PC-9 (cell line): ENCODE results near the gene BAIAP2L1. TPM values are rescaled to one million over a fixed set of nuclear protein-coding genes. Genes with fewer than 3 reads are reported as not detected.

Experiments
- BruUV-seq: library from RNA; stranded (reverse); fragments of 400-500 nt; replicated peaks from 2 replicates; lab custom pipeline; 2021; lab: Mats Ljungman, UMichigan
- CTCF ChIA-PET: fragments of 300-600 bp; sonication (Branson Sonifier 250); formaldehyde crosslinking; loops from one replicate; lab custom pipeline; 2022; ENCODE audit warnings: antibody characterized with exemption; lab: Charles Lee
- POLR2A ChIA-PET: fragments of 300-600 bp; sonication (Branson Sonifier 250); formaldehyde crosslinking; loops from one replicate; lab custom pipeline; 2022; ENCODE audit warnings: antibody characterized with exemption; ENCODE audit not compliant: unreplicated experiment; lab: Charles Lee
- DNase-seq, 2 experiments: peaks; one replicate each; pipeline versions ENCODE4 v3.0.0 to v3.0.0-alpha.2; 2015 to 2022; ENCODE audit warnings: mixed read lengths in 1 of 2
- H2AFZ ChIP-seq: fragments of 200-600 bp; sonication (generic); 2 replicates; pipeline ENCODE4 v1.8.1; 2017; ENCODE audit warnings: antibody characterized with exemption
- H3F3A ChIP-seq: fragments of 200-600 bp; sonication (generic); 2 replicates; pipeline ENCODE4 v1.8.1; 2017; ENCODE audit warnings: antibody characterized with exemption, mild to moderate bottlenecking, low read depth; ENCODE audit not compliant: insufficient read depth
- H3K27ac ChIP-seq: fragments of 200-600 bp; sonication (generic); 2 replicates; pipeline ENCODE4 v1.6.1; 2016; ENCODE audit warnings: mixed run types
- H3K27me3 ChIP-seq: fragments of 200-600 bp; sonication (generic); 2 replicates; pipeline ENCODE4 v1.6.1; 2016; ENCODE audit warnings: low read depth, mixed run types; ENCODE audit not compliant: insufficient read depth
- H3K36me3 ChIP-seq: fragments of 200-600 bp; sonication (generic); 2 replicates; pipeline ENCODE4 v1.6.1; 2016; ENCODE audit warnings: low read depth, mixed run types
- H3K4me1 ChIP-seq: fragments of 200-600 bp; sonication (generic); replicated peaks from 2 replicates; pipeline ENCODE4 v1.6.1; 2016; ENCODE audit warnings: mixed run types; ENCODE audit not compliant: insufficient read depth
- H3K4me2 ChIP-seq: fragments of 200-600 bp; sonication (generic); 2 replicates; pipeline ENCODE4 v1.6.1; 2017; ENCODE audit warnings: mixed run types
- H3K4me3 ChIP-seq: fragments of 200-600 bp; sonication (generic); 2 replicates; pipeline ENCODE4 v1.6.1; 2016; ENCODE audit warnings: mixed run types
- H3K79me2 ChIP-seq: fragments of 200-600 bp; sonication (generic); 2 replicates; pipeline ENCODE4 v1.6.1; 2017; ENCODE audit warnings: low read depth, mixed run types
- H3K9me2 ChIP-seq: fragments of 200-600 bp; sonication (generic); 2 replicates; pipeline ENCODE4 v1.8.1; 2017; ENCODE audit warnings: mild to moderate bottlenecking; ENCODE audit not compliant: insufficient read depth
- H3K9me3 ChIP-seq: fragments of 200-600 bp; sonication (generic); 2 replicates; pipeline ENCODE4 v1.8.1; 2016; ENCODE audit warnings: low read depth; ENCODE audit not compliant: insufficient read depth
- H4K20me1 ChIP-seq: fragments of 200-600 bp; sonication (generic); 2 replicates; pipeline ENCODE4 v1.8.1; 2017; ENCODE audit not compliant: insufficient read depth
- EZH2 ChIP-seq: fragments of 200-600 bp; sonication (generic); IDR thresholded peaks from 2 replicates; pipeline ENCODE4 v1.8.0; 2017; ENCODE audit warnings: antibody characterized with exemption, low read depth
- intact Hi-C: fragments of 100-400 bp; cut with micrococcal nuclease; formaldehyde crosslinking; loops from one replicate; pipeline ENCODE4 v1.10.0; 2022; ENCODE audit not compliant: unreplicated experiment
- total RNA-seq: library from RNA; stranded (reverse); gene quantifications from 2 replicates; pipeline ENCODE4 v1.2.3, GENCODE V29; 2021
- TF ChIP-seq, protein P1 (sequence below): fragments of 200-600 bp; sonication (generic); conservative IDR thresholded peaks from 2 replicates; pipeline ENCODE4 v1.6.1; 2017; ENCODE audit warnings: mixed run types, antibody characterized with exemption, mild to moderate bottlenecking, moderate library complexity

BAIAP2L1 gene
- total RNA-seq, 1 experiment from 2014 or later: 89.4 TPM

- no peak overlapping the region for H3K4me3 ChIP-seq
- peaks cover 97% of the 10 kb centered on the region for H3K79me2 ChIP-seq
- ChIA-PET POLR2A (interaction anchor here (0.6 kb wide), 1 partner anchor 28 kb away, joined by 3 read pairs; no protein-coding TSS in a partner anchor), CTCF (no interaction called here)
- H3F3A ChIP-seq: peaks cover 15% of the 10 kb centered on the region; the same call in 1 of the 2 replicates
- H3K4me2 ChIP-seq: no peak overlapping the region
- DNase-seq: no peak
- no peak for TF ChIP-seq EZH2
- TF ChIP-seq, protein P1, sequence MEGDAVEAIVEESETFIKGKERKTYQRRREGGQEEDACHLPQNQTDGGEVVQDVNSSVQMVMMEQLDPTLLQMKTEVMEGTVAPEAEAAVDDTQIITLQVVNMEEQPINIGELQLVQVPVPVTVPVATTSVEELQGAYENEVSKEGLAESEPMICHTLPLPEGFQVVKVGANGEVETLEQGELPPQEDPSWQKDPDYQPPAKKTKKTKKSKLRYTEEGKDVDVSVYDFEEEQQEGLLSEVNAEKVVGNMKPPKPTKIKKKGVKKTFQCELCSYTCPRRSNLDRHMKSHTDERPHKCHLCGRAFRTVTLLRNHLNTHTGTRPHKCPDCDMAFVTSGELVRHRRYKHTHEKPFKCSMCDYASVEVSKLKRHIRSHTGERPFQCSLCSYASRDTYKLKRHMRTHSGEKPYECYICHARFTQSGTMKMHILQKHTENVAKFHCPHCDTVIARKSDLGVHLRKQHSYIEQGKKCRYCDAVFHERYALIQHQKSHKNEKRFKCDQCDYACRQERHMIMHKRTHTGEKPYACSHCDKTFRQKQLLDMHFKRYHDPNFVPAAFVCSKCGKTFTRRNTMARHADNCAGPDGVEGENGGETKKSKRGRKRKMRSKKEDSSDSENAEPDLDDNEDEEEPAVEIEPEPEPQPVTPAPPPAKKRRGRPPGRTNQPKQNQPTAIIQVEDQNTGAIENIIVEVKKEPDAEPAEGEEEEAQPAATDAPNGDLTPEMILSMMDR: no peak
- no peak overlapping the region for H3K27ac ChIP-seq
- no peaks in the 10 kb centered on the region for H3K9me2 ChIP-seq
- H3K36me3 ChIP-seq: peaks cover 8% of the 10 kb centered on the region
- H2AFZ ChIP-seq: no peak overlapping the region
- intact Hi-C loops: no loop called here
- peaks cover 34% of the 10 kb centered on the region for H3K4me1 ChIP-seq
- H3K9me3 ChIP-seq: no peaks in the 10 kb centered on the region
- H4K20me1 ChIP-seq: peaks cover 4% of the 10 kb centered on the region; the same call in 1 of the 2 replicates
- no TSS peak for BruUV-seq
- no peaks in the 10 kb centered on the region for H3K27me3 ChIP-seq
Measured at GRCh38 chr7:98368716-98369115, 32.2 kb downstream of the BAIAP2L1 start.

DNA sequence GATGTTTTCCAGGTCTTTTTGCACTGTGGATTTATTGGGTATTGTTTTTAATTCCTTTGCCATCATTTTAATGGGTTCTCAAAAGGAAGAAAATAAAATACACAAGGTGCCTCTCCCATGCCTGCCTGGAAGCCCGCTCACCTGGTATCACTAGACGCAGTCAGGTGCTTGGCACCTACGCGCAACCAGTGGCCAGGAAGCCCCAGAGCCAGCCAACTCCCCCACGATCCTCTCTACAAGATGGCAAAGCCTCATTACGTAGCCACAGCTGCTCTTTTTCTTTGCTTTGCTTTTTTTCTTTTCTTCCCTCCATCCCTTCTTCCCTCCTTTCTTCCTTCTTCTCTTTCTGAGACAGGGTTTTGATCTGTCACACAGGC is 34.3 kb downstream of the BAIAP2L1 start:
- peaks cover 17% of the 10 kb centered on the region for H3K36me3 ChIP-seq
- H3K79me2 ChIP-seq: peaks cover 96% of the 10 kb centered on the region
- no peak overlapping the region for H3K4me2 ChIP-seq
- intact Hi-C loops: no loop called here
- no peak overlapping the region for H3K4me3 ChIP-seq
- peaks cover 33% of the 10 kb centered on the region for H3K4me1 ChIP-seq
- no peaks in the 10 kb centered on the region for H3K9me3 ChIP-seq
- peaks cover 27% of the 10 kb centered on the region for H3F3A ChIP-seq
- no TSS peak for BruUV-seq
- no peak overlapping the region for H3K27ac ChIP-seq
- no peak overlapping the region for H2AFZ ChIP-seq
- no peaks in the 10 kb centered on the region for H4K20me1 ChIP-seq
- DNase-seq: no peak
- ChIA-PET POLR2A (no interaction called here), CTCF (no interaction called here)
- H3K9me2 ChIP-seq: no peaks in the 10 kb centered on the region
- H3K27me3 ChIP-seq: no peaks in the 10 kb centered on the region
- TF ChIP-seq, protein P1: no peak
- no peak for TF ChIP-seq EZH2

DNA sequence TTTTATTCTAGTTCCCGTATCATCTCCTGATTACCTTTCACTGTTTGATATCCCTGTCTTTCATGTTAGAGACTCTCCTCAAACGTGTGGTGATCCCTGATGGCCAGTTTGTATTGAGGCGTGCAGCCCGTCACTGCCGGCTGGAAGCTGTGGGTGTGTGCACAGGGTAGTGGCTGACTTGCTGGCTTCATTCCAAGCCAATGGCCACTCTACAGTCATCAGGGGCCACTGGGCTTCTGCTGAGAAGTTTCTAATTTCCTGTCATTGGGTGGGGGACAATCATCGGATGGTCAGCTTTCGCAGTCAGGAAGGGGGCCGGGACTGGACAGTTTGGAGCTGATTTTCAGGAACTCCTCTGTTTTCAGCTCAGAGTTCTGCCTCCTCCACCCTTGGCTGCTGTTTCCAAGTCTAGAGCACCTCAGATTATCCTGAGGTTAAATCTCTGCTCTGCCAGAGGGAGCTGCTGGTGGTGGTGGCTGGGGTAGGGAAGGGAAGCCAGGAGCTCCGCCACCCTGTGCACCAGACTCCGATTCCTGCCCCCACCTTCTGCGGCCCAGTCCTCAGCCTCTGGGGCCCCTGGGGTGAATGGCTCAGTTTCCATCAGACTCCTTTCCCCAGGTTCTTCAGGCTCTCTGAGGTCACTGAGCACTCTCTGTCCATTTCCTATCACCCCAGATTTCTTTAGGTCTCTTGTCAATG is 34.9 kb downstream of the BAIAP2L1 start:
- no peak overlapping the region for H3K27ac ChIP-seq
- intact Hi-C loops: no loop called here
- POLR2A ChIA-PET: no interaction called here

More for the DNA sequence above, 34.9 kb downstream of the BAIAP2L1 start:
- CTCF ChIA-PET: no interaction called here
- Histone ChIP-seq H3K79me2 (peaks cover 90% of the 10 kb centered on the region), H3K4me2 (no peak overlapping the region), H3K9me2 (no peaks in the 10 kb centered on the region), H3K4me3 (no peak overlapping the region), H3K36me3 (peaks cover 17% of the 10 kb centered on the region), H4K20me1 (no peaks in the 10 kb centered on the region), H3F3A (peaks cover 29% of the 10 kb centered on the region), H3K4me1 (peaks cover 33% of the 10 kb centered on the region), H3K9me3 (no peaks in the 10 kb centered on the region), H2AFZ (no peak overlapping the region), H3K27me3 (no peaks in the 10 kb centered on the region)
- no TSS peak for BruUV-seq
- no peak for TF ChIP-seq EZH2
- TF ChIP-seq, protein P1: no peak
- DNase-seq: no peak
